ENCODE data around the gene KCNG3. TPM values are rescaled to one million over a fixed set of nuclear protein-coding genes. Genes with fewer than 3 reads are reported as not detected.
A peak's percentile ranks its signal among the peaks of the same experiment; 100 is the strongest.

KCNG3 gene
- total RNA-seq, 1 experiment from 2014 or later = 1.5 TPM

DNA sequence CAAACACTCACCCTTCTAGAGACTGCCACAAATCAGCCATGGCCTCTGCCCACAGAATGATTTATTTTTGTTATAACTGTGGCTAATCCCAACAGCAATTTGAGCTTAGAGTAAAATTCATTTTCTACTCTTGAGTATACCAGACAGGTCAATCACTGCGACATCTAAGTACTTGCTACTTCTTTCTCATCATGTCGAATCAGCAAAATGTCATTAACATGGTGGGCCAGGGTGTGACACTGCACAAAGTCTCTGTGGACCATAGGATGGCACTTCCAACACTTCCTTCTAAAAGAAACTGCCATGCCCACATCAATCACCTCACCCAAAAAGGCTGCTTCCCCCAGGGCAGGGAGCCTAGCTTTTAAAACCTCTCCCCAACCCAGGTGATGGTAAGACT, 64.4 kb downstream of the KCNG3 start:
- Histone ChIP-seq H3K27ac (ENCODE audit: low read depth, low read length) (no peak overlapping the region), H3K9ac (ENCODE audit: low read length) (no peak overlapping the region), H4K20me1 (ENCODE audit: insufficient read depth) (no peaks in the 10 kb centered on the region; the same call in 1 of the 2 replicates), H3K4me1 (ENCODE audit: control insufficient read depth in 1 of 2, insufficient read depth in 2 of 2, low read length in 2 of 2) (peaks cover 0 to 6% of the 10 kb centered on the region in 2 experiments; a peak in 1 of 4 replicates), H3K4me2 (ENCODE audit: low read length) (no peak overlapping the region), H3K79me2 (ENCODE audit: insufficient read depth, low read length) (no peaks in the 10 kb centered on the region), H3K4me3 (replicated peaks in 1 of 2; ENCODE audit: low read depth in 1 of 2, low read length in 2 of 2) (no peak overlapping the region), H3K9me2 (ENCODE audit: insufficient read depth) (no peaks in the 10 kb centered on the region; the same call in 1 of the 2 replicates), H3K27me3 (ENCODE audit: insufficient read depth, low read length) (no peaks in the 10 kb centered on the region), H2AFZ (ENCODE audit: low read depth, low read length, poor library complexity, severe bottlenecking) (no peak overlapping the region), H3K36me3 (ENCODE audit: control insufficient read depth in 1 of 2, insufficient read depth in 2 of 2, low read length in 2 of 2) (no peaks in the 10 kb centered on the region), H3K9me3 (ENCODE audit: control insufficient read depth in 1 of 2, insufficient read depth in 1 of 2, low read depth in 1 of 2, low read length in 2 of 2) (no peaks in the 10 kb centered on the region)
- TF ChIP-seq, protein P1, sequence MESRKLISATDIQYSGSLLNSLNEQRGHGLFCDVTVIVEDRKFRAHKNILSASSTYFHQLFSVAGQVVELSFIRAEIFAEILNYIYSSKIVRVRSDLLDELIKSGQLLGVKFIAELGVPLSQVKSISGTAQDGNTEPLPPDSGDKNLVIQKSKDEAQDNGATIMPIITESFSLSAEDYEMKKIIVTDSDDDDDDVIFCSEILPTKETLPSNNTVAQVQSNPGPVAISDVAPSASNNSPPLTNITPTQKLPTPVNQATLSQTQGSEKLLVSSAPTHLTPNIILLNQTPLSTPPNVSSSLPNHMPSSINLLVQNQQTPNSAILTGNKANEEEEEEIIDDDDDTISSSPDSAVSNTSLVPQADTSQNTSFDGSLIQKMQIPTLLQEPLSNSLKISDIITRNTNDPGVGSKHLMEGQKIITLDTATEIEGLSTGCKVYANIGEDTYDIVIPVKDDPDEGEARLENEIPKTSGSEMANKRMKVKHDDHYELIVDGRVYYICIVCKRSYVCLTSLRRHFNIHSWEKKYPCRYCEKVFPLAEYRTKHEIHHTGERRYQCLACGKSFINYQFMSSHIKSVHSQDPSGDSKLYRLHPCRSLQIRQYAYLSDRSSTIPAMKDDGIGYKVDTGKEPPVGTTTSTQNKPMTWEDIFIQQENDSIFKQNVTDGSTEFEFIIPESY (IDR thresholded peaks at IDR 0.05; ENCODE audit: extremely low read depth, insufficient replicate concordance, low read length) = no peak
- no peak for TF ChIP-seq SIN3A (IDR thresholded peaks at IDR 0.05; ENCODE audit: low read depth)
- TF ChIP-seq EZH2phosphoT487 (IDR thresholded peaks at IDR 0.05; ENCODE audit: borderline replicate concordance) = no peak
- TF ChIP-seq FOSL1 (IDR thresholded peaks at IDR 0.05; ENCODE audit: low read depth) = no peak
- TF ChIP-seq POLR2AphosphoS5 (IDR thresholded peaks at IDR 0.05; ENCODE audit: low read depth, low read length) = no peak
- DNase-seq (ENCODE audit: low read depth, low spot score) = no peak
- intact Hi-C loops (cut with micrococcal nuclease) = no loop called here
- CTCF ChIA-PET = no interaction called here
- no peak for ATAC-seq
- RAD21 ChIA-PET (ENCODE audit: low non-redundant PET in 1 of 2, low total read pairs in 2 of 2, uncharacterized antibody in 2 of 2, unreplicated experiment in 2 of 2) = no interaction called here
- BruUV-seq (replicated peaks) = no TSS peak
- POLR2A ChIA-PET = no interaction called here

DNA sequence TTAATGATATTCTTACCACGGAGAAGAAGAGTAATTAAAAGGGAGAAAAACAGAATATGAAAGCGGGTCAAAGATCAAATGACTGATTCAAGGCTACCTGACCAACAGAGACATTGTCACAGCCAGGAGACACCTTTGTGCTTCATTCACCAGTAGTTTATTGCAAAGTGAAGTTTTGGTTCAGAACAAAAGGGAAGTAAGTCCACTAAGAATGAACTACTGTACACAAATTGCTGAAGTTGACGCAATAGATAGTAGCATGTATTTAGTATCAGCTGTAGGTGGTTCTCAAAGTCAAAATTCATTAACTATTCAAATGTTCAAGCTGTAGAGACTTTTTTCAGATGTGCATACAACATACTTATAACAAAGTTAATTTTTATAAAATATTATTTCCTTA, 68.1 kb downstream of the KCNG3 start:
- Histone ChIP-seq H3K27ac (ENCODE audit: low read depth, low read length) (no peak overlapping the region), H2AFZ (ENCODE audit: low read depth, low read length, poor library complexity, severe bottlenecking) (no peak overlapping the region), H3K9me2 (ENCODE audit: insufficient read depth) (no peaks in the 10 kb centered on the region), H3K9me3 (ENCODE audit: control insufficient read depth in 1 of 2, insufficient read depth in 1 of 2, low read depth in 1 of 2, low read length in 2 of 2) (no peaks in the 10 kb centered on the region), H3K36me3 (ENCODE audit: control insufficient read depth in 1 of 2, insufficient read depth in 2 of 2, low read length in 2 of 2) (no peaks in the 10 kb centered on the region), H3K79me2 (ENCODE audit: insufficient read depth, low read length) (no peaks in the 10 kb centered on the region), H3K4me3 (replicated peaks in 1 of 2; ENCODE audit: low read depth in 1 of 2, low read length in 2 of 2) (no peak overlapping the region), H3K4me1 (ENCODE audit: control insufficient read depth in 1 of 2, insufficient read depth in 2 of 2, low read length in 2 of 2) (peaks cover 8 to 22% of the 10 kb centered on the region in 2 experiments), H3K9ac (ENCODE audit: low read length) (no peak overlapping the region), H3K4me2 (ENCODE audit: low read length) (peak overlapping the region; percentile 23; the same call in 1 of the 2 replicates), H3K27me3 (ENCODE audit: insufficient read depth, low read length) (no peaks in the 10 kb centered on the region), H4K20me1 (ENCODE audit: insufficient read depth) (no peaks in the 10 kb centered on the region; the same call in 1 of the 2 replicates)
- ATAC-seq (no peak), DNase-seq (ENCODE audit: low read depth, low spot score) (no peak)
- POLR2A ChIA-PET = no interaction called here
- no TSS peak for BruUV-seq (replicated peaks)
- intact Hi-C loops (cut with micrococcal nuclease) = no loop called here
- RAD21 ChIA-PET (ENCODE audit: low non-redundant PET in 1 of 2, low total read pairs in 2 of 2, uncharacterized antibody in 2 of 2, unreplicated experiment in 2 of 2) = no interaction called here
- CTCF ChIA-PET = no interaction called here
- TF ChIP-seq YY1 (IDR thresholded peaks at IDR 0.05; ENCODE audit: extremely low read depth, insufficient replicate concordance, low read depth, low read length) (no peak), FOSL1 (IDR thresholded peaks at IDR 0.05; ENCODE audit: low read depth) (no peak), TCF7L2 (IDR thresholded peaks at IDR 0.05; ENCODE audit: borderline replicate concordance, extremely low read depth, insufficient read depth, insufficient read length) (no peak), ZFX (IDR thresholded peaks at IDR 0.05) (no peak), EZH2 (IDR thresholded peaks at IDR 0.05) (no peak), ZNF274 (IDR thresholded peaks at IDR 0.05; ENCODE audit: low read depth, low read length) (no peak), EZH2phosphoT487 (IDR thresholded peaks at IDR 0.05; ENCODE audit: borderline replicate concordance) (no peak)
- TF ChIP-seq, protein P2, sequence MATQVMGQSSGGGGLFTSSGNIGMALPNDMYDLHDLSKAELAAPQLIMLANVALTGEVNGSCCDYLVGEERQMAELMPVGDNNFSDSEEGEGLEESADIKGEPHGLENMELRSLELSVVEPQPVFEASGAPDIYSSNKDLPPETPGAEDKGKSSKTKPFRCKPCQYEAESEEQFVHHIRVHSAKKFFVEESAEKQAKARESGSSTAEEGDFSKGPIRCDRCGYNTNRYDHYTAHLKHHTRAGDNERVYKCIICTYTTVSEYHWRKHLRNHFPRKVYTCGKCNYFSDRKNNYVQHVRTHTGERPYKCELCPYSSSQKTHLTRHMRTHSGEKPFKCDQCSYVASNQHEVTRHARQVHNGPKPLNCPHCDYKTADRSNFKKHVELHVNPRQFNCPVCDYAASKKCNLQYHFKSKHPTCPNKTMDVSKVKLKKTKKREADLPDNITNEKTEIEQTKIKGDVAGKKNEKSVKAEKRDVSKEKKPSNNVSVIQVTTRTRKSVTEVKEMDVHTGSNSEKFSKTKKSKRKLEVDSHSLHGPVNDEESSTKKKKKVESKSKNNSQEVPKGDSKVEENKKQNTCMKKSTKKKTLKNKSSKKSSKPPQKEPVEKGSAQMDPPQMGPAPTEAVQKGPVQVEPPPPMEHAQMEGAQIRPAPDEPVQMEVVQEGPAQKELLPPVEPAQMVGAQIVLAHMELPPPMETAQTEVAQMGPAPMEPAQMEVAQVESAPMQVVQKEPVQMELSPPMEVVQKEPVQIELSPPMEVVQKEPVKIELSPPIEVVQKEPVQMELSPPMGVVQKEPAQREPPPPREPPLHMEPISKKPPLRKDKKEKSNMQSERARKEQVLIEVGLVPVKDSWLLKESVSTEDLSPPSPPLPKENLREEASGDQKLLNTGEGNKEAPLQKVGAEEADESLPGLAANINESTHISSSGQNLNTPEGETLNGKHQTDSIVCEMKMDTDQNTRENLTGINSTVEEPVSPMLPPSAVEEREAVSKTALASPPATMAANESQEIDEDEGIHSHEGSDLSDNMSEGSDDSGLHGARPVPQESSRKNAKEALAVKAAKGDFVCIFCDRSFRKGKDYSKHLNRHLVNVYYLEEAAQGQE (IDR thresholded peaks at IDR 0.05; ENCODE audit: low read depth) = no peak
- TF ChIP-seq, protein P3, sequence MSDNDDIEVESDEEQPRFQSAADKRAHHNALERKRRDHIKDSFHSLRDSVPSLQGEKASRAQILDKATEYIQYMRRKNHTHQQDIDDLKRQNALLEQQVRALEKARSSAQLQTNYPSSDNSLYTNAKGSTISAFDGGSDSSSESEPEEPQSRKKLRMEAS (IDR thresholded peaks at IDR 0.05) = no peak

Measured in HCT116 (cell line).